Fibroblast of lung (primary cell): ENCODE data around the gene MICAL1.

Source experiments
- CTCF ChIP-seq, 2 donors: IDR thresholded peaks in 1 of 2; conservative IDR thresholded peaks in 1 of 2; 1 replicate in 1 of 2; 2 replicates in 1 of 2; pipeline ENCODE4 v1.5.1; 2011 to 2012; ENCODE audit warnings: low read length in 2 of 2, control low read depth in 1 of 2, inconsistent platforms in 1 of 2, low read depth in 1 of 2, mild to moderate bottlenecking in 1 of 2
- EZH2 ChIP-seq: IDR thresholded peaks from 2 replicates; pipeline ENCODE4 v1.5.1; 2012; ENCODE audit warnings: low read length, control low read depth, mild to moderate bottlenecking; ENCODE audit errors: missing control alignments

- no peak for TF ChIP-seq CTCF (conservative IDR thresholded peaks at IDR 0.05 in 1 of 2, IDR thresholded peaks at IDR 0.05 in 1 of 2; ENCODE audit: low read depth in 1 of 2, low read length in 2 of 2)
- TF ChIP-seq EZH2: no peak
These were observed 7.0 kb downstream of the MICAL1 start for GRCh38 chr6:109448615-109449014.
